NCI-H2029 treated with DMSO at 0.1 percent for 48 hours (cell line): Measurements from ENCODE around the gene DENND4C.
"Not testable (repeated sequence)": the region's sequence is repeated elsewhere in the genome, so short reads cannot be mapped to it uniquely, and the experiment has no call there.

Experiments
- DNase-seq: peaks from one replicate; lab custom pipeline; 2025; lab: John Stamatoyannopoulos, UW

Gene DENND4C

GRCh38 chr9:19266778-19267384 lies 36.4 kb downstream of the DENND4C start:
- DNase-seq, result not testable (repeated sequence)

DNA sequence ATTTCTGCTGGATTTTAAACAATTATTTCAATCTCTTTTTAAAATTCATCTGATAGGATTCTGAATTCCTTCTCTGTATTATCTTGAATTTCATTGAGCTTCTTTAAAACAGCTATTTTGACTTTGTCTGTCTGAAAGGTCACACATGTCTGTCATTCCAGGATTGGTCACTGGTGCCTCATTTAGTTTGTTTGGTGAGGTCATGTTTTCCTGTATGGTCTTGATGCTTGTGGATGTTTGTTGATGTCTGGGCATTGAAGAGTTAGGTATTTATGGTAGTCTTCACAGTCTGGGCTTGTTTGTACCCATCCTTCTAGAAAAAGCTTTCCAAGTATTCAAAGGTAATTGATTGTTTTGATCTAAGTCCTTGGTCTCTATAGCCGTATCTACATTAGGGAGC lies 39.1 kb downstream of the DENND4C start:
- DNase-seq, result no peak

- no peak for DNase-seq
Measured at GRCh38 chr9:19270421-19270949, 40.0 kb downstream of the DENND4C start.

DNA sequence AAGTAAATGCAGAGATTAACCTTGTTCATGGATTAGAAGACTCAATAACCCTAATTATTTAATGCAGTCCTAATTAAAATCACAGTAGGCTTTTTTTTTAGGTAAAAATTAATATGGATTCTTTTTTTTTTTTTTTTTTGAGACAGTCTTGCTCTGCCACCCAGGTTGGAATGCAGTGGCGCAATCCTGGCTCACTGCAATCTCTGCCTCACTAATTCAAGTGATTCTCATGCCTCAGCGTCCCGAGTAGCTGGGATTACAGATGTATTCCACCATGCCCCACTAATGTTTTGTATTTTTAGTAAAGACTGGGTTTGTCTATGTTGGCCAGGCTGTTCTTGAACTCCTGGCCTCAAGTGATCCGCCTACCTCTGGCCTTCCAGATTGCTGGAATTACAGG lies 40.6 kb downstream of the DENND4C start:
- DNase-seq, result no peak

DNA sequence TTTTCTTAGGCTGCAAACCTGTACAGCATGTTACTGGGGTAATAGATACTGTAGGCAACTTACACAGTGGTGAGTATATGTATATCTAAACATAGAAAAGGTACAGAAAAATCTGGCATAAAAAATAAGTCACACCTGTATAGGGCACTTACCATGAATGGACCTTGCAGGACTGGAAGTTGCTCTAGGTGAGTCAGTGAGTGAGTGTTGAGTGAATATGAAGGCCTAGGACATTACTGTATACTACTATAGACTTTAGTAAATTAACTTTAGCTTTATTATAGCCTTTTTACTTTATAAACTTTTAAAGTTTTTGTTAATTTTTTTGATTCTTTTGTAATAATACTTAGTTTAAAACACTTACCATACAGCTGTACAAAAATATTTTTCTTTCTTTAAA lies 51.3 kb downstream of the DENND4C start:
- DNase-seq, result no peak

DNA sequence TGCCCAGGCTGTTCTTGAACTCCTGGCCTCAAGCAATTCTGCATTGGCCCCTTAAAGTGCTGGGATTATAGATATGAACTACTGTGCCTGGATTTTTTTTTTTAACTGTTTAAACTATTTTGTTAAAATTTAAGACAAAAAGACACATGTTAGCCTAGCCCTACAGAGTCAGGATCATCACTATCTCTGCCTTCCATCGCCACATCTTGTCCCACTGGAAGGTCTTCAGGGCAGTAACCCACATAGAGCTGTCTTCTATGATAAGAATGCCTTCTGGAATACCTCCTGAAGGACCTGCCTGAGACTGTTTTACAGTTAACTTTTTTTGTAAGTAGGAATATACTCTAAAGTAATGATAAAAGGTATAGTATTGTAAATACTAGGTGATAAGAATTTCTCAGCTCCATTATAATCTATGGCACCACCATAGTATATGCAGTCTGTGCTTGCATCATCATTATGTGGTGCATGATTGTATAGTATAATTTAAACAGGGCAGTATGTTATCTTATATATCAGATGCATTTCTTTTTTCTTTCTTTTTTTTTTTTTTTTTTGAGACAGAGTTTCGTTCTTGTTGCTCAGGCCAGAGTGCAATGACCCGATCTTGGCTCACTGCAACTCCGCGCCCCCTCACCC lies 52.7 kb downstream of the DENND4C start:
- no peak for DNase-seq

DNA sequence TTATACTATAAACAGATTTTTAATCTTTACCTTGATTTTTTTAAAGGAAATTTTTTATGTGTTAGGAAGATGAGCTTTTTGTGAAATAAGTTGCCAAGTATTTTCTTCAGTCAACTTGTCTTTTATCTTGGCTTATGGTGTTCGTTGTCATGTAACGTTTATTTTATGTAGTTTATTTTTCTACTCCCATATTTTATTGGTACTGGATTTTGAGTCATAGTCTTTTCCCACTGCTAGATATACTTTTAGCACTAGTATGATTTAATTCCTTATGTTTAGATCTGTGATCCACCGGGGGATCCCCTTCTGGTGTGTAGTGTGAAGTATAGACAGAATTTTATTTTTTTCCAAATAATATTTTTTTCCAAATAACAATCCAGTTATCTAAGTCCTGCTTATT lies 54.2 kb downstream of the DENND4C start:
- no peak for DNase-seq

- DNase-seq, result no peak
Measured at GRCh38 chr9:19286634-19287188, 56.2 kb downstream of the DENND4C start.

DNA sequence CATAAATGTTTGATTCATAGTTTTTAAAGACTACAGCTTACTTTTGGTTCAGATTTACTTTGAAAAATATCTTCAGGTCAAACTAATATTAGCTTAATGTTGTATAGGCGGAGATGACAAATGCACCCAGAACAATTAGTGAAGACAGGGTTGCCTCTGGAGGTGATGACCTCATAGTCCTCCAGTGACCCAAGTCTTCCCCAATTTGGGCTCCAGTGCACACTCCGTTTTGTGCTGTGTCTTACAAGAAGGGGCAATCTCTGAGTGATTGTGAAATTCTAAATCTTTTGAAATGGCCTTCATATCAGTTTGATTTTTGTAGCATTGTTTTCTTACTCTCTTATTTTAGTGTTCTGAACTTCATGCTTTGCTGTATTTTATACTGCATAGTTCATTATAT lies 57.6 kb downstream of the DENND4C start:
- DNase-seq, result no peak

DNA sequence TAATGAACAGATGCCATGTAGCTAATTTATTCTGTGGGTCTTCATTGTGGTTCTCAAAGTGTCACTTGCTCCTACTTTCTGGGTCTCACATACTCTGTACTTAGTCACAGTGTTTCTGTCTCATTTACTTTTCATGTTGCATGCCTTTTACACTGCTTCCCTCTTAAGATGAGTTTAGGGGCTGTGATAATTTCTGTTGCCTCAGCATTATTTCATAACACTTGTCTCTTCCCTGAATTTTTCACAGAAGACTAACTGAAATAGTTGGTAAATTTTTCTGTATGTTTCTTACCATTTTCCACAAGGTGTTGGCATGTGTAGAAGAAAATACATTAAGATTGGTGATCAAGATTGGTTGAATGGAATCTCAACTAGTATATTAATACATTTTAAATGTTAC lies 59.6 kb downstream of the DENND4C start:
- DNase-seq, result no peak

GRCh38 chr9:19294219-19294618 lies 63.7 kb downstream of the DENND4C start:
- no peak for DNase-seq

GRCh38 chr9:19298436-19299000 lies 68.0 kb downstream of the DENND4C start:
- DNase-seq, result no peak

- no peak for DNase-seq
Measured at GRCh38 chr9:19303216-19303615, 72.7 kb downstream of the DENND4C start.

DNA sequence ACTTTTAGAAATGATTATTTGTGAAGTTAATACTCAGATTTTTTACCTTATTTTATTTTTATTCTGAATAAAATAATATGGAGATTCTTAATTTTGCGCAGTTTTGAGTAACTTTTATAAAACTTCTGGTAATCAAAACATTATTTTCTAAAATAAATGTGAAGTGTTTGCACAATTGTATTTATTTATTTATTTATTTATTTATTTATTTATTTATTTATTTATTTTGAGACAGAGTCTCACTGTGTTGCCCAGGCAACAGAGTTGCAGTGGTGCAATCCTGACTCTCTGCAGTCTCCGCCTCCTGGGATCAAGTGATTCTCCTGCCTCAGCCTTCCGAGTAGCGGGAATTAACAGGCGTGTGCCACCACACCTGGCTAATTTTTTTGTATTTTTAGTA lies 76.1 kb downstream of the DENND4C start:
- DNase-seq, result no peak

- no peak for DNase-seq
Measured at GRCh38 chr9:19310246-19310645, 79.8 kb downstream of the DENND4C start.

DNA sequence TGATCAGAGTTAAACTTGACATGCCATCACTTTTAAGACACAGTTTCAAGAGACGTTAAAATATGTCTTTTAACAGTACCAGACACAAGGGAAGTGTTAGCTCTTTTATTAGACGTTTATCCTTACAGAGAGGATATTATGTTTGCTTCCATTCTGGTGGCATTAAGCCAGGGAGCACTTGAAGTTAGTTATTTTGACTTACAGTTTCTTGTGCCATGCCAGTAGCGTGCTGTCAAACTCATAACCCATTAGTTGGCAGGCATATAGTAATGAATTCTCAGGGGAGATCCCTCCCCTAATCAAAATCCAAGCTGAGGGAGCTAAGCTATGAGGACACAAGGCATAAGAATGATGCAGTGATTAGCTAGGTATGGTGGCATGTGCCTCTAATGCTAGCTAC lies 83.1 kb downstream of the DENND4C start:
- no peak for DNase-seq

- DNase-seq, result no peak
Measured at GRCh38 chr9:19320495-19320894, 90.0 kb downstream of the DENND4C start.

DNA sequence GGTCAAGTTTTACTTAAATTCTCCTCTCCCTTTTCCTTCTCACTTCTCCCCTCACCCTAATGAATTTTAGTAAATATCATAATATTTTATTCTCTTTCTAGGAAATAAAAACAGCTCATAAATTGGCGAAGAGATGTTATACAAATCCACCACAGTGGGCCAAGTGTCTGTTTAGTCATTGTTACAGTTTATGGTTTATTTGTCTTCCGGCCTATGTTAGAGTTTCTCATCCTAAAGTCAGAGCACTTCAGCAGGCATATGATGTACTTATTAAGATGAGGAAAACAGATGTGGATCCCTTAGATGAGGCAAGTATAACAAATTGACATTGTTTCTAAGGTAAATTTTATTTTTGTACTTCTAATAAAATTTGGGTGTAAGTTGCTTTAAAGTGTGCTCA lies 101.4 kb downstream of the DENND4C start:
- no peak for DNase-seq

- no peak for DNase-seq
Measured at GRCh38 chr9:19336166-19336565, 105.7 kb downstream of the DENND4C start.

DNA sequence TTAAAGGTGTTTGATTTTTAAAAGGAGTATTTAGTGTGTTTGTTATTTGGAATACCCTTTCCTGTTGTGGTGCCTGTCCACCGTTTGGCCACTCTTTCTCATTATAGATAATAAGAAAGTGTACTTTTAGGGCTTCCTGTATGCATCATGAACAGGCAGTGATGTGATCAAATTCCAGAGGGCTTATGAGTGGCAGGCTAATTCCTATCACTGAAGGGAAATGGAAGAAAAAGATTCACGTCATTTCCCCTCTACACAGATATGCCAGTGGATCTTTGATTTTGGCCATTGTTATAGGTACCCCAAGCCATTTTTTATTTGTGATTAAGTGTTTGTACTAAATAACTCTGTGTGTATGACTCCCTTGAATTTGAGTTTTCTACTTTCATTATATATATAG lies 112.5 kb downstream of the DENND4C start:
- no peak for DNase-seq

GRCh38 chr9:19358701-19359100 lies 128.2 kb downstream of the DENND4C start:
- DNase-seq, result no peak

DNA sequence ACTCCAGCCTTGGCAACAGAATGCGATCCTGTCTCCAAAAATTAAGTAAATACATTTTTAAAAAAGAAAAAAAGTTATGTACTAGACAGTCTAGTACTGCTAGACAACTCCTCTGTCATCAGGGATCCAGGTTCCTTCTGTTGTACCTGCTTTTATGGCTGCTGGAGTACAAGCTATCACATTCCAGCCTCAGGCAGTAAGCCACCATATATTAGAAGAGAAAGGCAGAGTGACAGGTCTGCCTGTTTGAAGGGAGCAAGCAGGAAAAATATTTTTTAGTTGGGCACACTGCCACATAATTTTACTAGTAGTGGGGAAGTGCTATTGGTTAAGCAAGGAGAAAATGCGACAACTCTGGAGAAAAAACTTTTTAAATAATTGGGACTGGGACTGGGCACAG lies 138.6 kb downstream of the DENND4C start:
- no peak for DNase-seq

GRCh38 chr9:19371942-19372341 lies 141.4 kb downstream of the DENND4C start:
- no peak for DNase-seq
